ENCODE data around the gene IZUMO3. TPM values are rescaled to one million over a fixed set of nuclear protein-coding genes. Genes with fewer than 3 reads are reported as not detected.

The IZUMO3 gene
- total RNA-seq: not detected in 2 replicates

GRCh38 chr9:24545847-24546522, at the start of gene IZUMO3:
IZUMO3 (minus strand) TSS chr9:24545897; CDS start chr9:24545649, 248 bp downstream.

